CD4-positive, alpha-beta T cell treated with Interleukin-6 at 100 ng/mL for 8 hours (primary cell): ENCODE measurements around the gene PFKFB2.

Experiments used
- DNase-seq: peaks from one replicate; pipeline ENCODE4 v3.0.0-alpha.2; 2020; ENCODE audit warnings: mixed read lengths, low spot score

Gene PFKFB2

DNA sequence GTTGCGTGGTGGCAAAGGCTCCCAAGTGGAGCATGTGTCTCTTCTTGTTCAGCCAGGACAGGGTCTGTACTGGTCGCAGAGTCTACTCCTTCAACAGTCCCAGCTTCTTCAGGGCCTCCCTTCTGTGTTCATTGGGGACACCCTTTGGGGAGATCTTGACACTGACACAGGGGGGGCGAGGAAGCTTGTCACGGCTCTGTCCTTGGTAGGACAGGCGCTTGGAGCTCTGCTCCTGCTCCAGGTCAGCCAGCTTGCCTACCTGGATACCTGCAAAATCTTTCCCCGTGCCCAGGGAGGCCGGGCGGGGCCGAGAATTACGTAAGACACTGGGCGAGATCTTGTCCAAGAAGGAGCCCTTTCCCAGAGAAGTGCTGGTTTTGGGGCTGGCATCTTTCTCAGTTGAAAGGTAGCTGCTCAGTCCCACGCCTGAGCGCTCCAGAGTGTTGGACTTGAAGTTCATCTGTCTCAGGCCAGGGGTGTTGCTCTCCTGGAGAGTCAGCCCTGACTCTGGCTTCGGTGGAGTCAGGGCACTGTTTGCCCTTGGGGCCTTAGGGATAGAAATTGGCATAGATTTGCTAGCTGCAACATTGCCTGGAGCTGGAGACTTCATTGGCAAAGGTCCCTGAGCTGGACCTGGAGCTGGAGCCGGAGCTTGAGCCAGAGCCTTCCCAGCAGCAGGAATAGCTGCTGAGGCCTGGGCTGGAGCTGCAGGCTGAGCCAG, 31.0 kb upstream of the PFKFB2 start:
- no peak for DNase-seq

DNA sequence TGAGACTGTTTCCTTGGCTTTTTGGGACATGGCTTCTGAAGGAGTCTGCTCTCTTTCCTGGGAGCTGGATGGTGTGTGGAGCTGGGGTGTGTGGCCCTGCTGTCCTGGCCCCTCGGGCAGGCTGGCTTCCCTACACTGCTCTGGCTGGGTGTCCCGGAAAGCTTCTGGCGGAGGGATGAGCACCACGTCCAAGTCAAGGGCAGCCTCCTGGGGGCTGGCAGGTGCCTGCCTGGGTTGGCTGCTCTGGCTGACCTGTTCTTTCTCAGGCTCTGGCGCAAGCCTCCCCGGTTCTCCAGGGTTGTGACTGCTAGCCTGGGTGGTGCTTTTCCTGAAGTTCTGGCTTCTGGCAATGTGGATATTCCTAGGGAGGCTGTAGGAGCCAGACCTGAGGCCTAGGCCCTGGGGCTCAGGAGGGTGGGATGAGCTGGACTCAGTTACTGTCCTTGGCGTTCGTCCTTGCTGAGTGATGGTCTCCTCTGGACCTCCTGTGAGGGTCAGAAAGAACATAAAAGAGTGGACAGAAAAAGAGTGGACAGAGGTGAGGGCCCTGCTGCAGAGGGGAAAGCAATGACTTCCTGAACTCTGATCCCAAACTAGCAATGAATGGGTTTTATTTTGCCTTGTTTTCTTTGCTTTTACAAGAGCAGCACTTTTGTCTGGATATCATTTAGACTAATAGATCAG, 29.9 kb upstream of the PFKFB2 start:
- no peak for DNase-seq

DNA sequence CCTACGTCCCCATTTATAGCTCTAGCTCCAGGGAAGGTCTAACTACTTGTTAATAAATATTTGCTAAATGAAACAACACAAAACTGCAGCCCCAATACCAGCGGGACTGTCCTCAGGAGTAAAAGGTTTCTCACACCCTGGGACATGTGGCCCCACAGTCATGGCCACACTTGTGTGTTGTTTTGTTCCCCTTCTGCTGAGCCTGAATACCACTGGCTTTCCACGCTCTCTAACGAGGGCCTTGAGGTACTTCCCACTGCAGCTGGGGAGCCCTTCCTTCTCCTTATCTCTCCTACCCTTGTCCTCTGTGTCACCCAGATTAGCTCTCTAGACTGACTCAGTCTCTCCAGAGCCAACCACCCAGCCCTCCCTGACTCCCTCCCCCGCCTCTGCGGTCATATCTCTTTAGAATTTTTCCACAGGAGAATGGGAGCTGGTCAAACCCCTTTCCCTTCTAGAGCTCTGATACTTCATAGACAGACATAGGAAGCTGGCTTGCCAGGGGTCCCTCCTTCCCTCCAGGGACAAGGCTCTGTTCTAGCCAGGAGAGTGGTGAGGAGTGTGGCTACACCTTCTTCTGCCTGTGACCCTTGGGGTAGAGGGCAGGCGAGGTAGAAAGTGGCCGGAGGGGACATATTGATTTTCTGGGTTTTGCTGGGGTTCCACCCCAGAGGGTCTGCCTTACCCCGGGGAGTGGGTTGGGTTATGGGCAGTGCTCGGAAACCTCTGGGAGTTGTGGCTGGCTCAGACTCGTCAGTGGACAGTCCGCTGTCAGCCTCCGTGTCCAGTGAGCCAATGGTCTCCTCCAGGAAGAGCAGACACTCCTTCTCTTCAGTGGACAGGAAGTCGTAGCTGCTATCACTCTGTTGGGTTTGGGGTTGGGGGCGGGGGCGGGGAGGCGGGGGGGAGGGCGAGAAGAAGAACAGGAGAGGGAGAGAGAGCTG, 28.6 kb upstream of the PFKFB2 start:
- DNase-seq, result no peak

DNA sequence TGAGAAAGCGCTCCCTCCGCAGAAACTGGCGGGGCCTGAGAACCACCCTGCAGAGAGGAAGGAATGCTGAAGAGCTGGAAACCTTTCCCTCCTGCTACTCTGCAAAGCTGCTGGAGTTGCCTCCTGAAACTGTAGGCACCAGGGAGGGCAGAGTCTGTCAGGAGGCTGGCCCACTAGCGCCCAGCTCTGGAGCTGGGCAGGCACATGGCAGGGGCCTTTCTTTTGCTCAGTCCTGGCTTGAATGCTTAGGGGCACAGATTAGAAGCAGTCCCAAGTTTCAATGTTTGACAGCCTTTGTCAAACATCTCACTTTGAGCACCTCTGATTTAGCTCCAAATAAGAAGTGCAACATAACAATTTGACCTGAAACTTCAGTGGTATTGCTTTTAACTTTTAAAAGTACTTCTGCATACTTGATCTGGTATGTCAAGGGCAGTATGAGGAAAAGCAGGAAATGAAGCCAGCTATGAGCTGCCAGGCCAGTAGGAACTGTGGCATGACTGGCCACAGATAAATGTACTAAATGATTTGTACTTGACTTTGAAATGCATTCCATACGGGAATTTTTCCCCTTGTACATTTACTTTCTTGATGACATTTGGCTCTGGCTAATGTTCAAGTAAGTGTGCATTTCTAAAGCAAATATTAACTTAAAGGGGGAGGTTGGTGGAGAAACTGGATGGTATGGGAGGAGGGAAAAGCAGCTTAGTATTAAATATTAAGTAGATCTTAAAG, 27.8 kb upstream of the PFKFB2 start:
- no peak for DNase-seq

DNA sequence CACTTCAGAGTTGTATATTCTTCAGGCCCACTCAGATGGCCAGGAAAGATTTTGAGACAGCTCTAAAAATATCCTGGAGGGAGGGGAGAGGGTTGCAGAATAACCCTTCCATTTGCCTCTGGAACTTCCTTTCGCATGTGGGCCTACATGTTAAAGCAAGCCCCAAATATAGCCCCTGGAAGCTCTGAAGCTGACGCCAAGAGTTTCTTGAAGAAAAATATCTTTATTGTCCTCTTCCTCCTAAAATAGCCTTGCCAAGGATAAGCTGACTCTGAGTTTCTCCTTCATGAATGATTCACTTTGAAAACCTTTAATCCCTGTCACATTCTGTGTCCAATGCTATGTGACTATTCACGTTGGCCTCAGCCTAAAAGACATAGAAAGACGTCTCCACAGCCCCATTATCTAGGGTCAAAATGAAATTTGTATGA, 27.0 kb upstream of the PFKFB2 start:
- DNase-seq, result no peak

DNA sequence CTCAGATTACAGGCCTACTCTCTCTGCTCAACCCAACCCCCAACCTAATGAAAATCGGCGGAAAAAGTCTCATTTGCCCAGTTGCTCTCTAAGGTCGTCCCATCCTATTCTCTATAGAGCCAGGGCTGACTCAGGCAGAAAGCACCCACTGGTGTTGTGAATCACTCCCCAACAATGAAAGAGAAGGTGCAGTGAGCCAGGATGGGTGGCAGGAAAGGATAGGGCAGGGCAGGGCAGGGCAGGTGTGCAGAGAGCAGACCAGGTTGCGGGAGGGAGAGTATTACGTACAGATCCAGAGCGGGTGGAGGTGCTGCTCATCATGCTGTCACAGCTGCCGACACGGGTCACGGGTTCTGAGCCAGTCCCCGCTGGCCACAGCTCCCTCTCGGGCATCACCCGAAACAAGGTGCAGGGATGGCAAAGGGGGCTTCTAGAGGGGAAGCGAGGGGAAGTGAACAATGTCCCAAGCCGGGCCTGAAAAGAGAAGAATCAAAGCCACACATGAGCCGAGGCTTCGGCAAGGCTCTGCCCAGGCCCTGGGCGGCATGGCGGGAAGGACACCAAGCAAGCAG, 25.8 kb upstream of the PFKFB2 start:
- no peak for DNase-seq

DNA sequence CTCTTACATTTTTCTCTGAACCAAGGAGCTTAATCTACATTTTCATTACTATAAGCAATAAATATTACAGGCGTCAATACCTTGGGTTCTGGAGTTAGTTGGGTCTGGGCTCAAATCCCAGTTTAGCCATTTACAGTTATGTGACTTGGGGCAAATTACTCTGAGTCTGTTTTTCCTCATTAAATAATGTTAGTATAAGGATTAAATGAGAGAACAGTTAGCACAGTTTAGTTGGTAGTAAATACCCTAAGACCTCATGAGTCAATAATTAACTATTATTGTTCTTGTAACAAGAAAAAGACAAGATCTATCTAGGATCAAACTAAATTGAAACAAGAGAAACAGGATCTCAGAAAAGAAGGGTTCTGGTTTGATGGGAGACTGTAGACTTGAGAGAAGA, 25.2 kb upstream of the PFKFB2 start:
- DNase-seq, result no peak

DNA sequence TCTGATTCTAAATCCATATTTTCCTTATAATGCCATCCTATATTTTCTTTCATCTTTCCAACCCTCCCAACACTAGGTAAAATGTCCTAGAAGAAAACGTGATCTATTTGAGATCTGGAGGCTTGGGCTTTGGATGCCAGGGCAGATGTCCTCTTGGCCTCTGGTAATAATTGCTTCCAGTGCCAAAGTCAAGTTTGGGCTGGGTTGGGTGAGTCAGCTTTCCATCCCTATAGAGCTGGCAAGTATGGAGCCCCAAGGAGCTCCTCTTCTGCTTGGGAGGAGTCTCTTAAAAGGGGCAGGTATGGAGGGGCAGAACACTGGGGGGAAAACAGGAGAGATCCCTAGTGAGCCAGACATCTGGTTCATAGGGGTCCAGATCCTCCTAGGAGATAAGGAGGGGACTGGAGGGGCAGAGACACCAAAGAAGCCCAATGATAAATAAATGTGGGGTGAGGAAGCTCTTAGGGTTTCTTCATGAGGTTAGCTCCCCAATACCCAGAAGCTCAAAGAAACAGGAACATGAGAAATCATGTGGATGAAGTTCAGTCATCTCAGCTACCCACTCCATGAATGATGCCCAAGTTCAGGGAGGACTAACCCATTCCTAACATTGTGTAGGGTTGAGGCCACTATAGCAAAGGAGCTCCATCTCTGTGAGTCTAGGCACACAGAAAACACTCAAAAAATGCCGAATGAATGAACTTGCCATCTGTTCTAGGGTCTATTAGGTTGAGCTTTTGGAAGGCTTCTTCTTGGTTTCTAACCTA, 24.0 kb upstream of the PFKFB2 start:
- no peak for DNase-seq

DNA sequence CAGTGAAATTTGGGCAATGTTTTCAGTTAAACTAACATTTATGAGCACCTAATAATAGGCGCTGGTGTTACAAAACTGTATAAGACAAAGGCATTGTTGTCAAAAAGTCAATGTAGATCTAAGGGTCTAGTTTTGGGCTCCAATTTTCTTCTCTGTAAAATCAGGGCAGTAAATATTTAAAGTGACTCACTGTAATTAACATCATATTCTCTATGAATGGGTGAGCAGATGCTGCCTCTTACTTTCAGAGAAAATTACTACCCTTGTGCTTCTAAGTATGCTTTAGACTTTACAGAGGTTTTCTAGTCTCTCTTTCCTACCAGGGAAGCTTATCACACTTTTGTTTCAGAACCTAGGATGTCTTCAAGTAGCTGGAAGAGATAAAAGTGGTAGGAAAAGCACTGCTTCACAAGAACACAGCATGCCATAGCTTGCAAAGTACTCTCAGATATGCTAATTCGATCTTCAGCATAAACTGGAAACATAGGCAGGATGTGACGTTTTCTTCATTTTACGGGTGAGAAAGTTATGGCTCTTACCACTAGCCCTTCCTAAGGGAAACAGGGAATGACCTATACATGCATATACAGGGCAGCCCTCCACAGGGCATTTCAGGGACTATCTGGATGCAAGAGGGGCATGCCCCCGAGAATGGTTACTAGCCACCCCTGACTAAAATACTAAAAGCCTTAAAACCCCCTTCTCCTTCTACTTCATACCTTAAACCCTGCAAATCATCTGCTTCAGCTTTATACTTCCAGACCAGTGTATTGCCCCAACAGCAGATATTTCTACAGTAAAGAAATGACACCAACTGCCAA, 23.2 kb upstream of the PFKFB2 start:
- DNase-seq, result no peak

DNA sequence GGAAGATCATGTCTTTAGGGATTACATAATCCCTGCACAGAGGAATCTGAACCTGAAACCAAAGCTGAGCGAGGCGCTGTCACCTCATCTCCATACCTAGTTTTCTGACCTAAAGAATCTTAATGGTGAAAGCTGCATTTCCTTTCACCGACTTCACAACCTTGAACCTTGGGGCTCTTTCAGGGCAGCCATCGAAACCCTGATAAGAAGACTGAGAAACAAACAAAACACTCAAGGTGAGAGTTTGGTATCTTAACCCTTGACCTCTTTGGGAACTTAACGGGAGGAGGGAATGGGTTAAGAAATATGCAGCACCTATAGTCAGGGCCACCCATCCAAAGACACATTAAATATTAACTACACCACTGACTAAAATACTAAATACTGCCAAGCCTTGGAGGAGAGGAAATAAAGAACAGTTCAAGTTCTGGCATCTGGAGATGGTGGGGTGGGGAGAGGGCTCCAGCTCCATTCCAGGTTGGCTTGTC, 22.5 kb upstream of the PFKFB2 start:
- no peak for DNase-seq

DNA sequence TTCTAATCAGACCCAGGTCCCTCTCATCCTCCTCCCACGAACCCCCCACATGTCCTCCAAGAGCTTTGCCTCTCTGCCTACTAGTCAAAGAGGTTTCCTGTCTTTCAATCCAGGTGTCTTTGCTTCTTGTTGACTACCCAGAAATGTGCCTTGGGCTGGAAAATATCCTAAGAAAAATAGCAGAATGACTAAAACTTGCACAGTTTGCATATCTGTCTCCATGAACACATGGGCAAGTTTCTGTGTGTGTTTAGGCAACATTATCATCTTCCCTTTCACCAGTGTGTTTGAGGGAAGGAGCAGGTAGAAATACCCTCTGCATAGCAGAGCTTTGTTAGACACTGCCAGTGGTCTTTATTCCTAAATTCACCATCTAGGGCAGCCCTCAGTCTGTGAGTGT, 22.1 kb upstream of the PFKFB2 start:
- no peak for DNase-seq

DNA sequence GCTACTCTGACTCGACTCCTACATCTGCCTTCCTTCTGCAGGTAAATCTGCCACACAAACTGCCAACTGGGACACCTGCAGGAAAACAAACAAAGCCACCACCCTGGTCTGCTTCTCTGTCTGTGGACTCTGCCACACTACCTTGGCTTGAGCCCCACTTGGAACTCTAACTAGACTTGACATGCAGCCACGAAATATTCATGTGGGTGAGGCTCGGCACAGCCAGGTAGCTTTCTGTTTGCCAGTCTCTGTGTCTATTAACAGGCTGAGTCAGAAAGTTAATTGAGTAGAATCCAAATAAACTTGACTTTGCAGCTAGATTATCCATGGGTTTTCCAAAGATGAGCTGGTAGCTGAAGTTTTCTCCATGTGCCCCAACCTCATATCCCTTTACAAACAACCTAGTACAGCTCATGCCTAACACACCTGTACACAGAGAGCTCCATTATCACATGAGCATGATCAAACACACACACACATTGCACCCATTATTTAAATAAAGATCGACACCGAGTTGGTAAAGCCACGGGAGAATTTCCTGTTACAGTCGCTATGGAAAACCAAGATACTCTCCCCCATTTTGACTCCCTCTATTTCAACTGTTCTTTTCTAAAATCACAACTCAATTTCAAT, 21.3 kb upstream of the PFKFB2 start:
- DNase-seq, result no peak

DNA sequence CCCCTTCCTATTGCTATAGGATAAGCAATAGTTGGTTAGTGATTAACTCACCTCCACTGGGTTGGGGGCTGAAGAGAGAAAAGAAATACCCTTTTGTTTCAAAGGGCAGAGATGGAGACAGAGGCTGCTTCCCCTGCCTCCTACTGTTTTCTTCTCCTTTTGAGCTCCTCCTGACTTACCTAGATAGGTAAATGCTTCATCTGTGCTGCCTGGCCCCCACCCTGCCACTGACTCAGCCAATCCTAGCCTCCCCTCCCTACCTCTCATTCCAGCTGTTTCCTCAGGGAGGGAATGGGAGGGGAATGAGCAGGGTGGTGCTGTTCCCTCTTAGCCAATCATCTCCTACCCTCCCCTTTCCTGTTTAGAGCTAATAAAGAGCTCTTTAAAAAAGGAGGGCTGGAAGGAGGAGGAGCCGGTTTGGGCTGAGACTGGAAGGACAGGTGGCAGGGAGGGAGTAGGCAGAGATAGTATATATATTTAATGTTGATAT, 20.5 kb upstream of the PFKFB2 start, which contains the start of gene C1orf116:
C1orf116 (minus strand) TSS at position 229 of the 490 bp plus-strand sequence. CDS start 5,158 bp downstream, outside the sequence.
- DNase-seq, result no peak

DNA sequence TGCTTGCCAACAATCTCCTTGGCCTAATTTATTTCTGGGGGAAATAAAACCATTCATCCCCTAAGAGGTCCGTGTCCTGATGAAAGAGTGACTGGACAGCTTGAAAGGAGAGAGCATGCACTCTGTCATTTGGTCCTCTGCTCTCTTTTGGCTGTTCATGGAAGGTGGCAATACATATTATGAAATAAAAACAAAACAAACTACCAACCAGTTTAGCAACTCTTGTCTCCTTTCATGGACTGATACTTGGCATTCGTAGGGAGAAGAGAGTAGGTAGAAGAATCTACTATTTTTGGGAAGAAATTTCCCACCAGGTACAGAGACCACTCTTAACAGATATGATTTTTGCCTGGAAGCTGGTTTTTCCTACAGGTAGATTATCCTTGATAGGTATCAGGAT, 19.8 kb upstream of the PFKFB2 start:
- no peak for DNase-seq

DNA sequence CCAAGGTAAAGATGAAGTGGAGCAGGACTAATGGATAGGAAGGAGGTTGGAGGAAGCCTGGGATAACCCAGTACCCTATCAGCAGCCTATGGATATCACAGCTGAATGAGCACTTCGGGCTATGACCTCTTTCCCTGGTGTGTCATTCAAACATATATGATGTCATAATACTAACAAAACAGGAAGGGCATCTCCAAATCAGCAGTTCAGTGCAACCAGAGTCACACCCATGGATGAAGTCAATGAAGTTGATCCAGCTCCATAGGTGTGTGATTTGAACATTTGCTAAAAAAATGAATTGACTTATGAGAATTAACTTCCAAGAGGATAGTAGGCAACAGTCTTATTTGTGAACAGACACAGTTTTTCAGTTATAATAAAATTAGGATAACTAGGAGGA, 18.9 kb upstream of the PFKFB2 start:
- no peak for DNase-seq

DNA sequence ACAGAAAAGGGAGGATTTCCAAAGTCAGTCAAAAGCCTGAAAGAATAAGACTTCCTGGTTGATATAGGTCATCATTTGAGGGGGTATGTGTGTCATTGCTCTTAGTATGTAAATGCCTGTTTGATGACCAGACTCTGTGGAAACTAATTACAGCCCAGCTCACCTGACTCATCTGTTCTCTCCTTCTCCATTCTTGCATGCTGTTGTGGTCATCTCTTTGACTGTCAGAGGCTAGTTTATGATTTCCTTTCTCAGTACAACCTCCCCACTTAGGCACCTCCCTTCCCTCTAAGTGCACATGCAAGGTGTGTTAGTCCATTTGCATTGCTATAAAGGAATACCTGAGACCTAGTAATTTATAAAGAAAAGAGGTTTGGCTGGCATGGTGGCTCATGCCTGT, 18.1 kb upstream of the PFKFB2 start:
- DNase-seq, result no peak

DNA sequence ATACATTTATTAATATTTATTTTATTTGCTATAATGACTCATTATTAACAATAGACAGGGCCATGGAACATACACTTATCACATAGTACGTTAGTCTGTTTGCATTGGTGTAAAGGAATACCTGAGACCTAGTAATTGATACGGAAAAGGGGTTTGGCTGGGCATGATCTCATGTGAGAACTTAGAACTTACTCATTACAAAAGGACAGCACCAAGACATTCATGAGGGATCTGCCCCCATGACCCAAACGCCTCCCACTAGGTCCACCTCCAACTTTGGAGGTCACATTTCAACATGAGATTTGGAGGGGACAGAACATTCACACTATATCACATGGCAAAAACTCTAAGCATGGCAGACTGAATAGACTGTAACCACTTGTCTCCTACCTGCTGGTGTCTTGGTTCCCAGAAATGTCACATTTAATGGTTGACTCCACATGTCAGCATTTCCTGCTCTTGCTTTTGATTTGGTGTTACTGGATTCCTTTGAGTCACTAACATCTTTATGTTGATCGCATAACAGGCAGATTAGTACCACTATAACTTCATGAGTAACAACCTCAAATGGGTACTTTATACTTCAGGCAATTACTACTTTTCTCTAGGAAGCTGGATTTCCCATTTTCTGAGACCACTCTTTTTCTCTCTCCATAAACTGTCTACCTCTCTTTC, 17.1 kb upstream of the PFKFB2 start:
- no peak for DNase-seq

DNA sequence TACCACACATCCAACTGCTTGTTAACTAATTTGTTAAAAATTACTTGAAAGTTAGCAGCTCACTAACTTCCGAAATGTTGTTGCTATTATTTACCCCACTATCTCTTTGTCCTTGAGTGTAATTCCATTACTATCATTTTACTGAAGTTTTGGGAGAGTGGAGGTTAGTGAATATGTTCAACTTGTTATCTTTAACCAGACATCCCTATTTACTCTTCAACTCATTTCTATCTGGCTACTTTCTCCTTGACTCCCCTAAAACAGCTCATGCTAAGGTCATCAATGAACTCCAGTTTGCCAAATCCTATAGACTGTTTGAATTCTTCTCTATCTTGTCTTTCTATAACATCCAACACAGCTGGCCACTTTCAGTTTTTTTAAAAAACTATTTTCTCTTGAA, 16.2 kb upstream of the PFKFB2 start:
- no peak for DNase-seq
